H4 (cell line): Measurements from ENCODE around the gene HPCA. TPM values are rescaled to one million over a fixed set of nuclear protein-coding genes. Genes with fewer than 3 reads are reported as not detected.

ENCODE experiments used
- DNase-seq: peaks from one replicate; pipeline ENCODE4 v3.0.0-alpha.2; 2015; ENCODE audit warnings: low spot score
- total RNA-seq: library from RNA; depleted of rRNA; stranded (reverse); fragments of >200 nt; shearing (Covaris generic); gene quantifications from 2 replicates; pipeline ENCODE4 v1.2.3, GENCODE V29; 2014; rRNA removed

Gene HPCA
- total RNA-seq, 1 experiment from 2014 or later, result not detected

GRCh38 chr1:32934535-32934934, 48.2 kb downstream of the HPCA start:
- DNase-seq, result no peak

- DNase-seq, result no peak
Observed at GRCh38 chr1:32937061-32937460, 50.8 kb downstream of the HPCA start.

GRCh38 chr1:32939655-32940371, 53.5 kb downstream of the HPCA start:
- peak; percentile 66 for DNase-seq

GRCh38 chr1:32944180-32944579, 57.9 kb downstream of the HPCA start:
- no peak for DNase-seq

Other genes with a start within 250 kb of the HPCA start
- gene ZBTB8OS, start 235.9 kb upstream of the HPCA start, total RNA-seq, result 101 and 102 TPM in 2 replicates
- gene RBBP4, start 235.3 kb upstream of the HPCA start, total RNA-seq, result 137 and 157 TPM in 2 replicates
- gene SYNC, start 183.7 kb upstream of the HPCA start, total RNA-seq, result 20.2 and 20.7 TPM in 2 replicates
- 136 and 168 TPM in 2 replicates for gene YARS1, start 69.1 kb upstream of the HPCA start, total RNA-seq
- 25.2 and 29.1 TPM in 2 replicates for gene S100PBP, start 68.8 kb upstream of the HPCA start, total RNA-seq
- gene FNDC5, start 15.6 kb upstream of the HPCA start, total RNA-seq, result 0.12 and 0.15 TPM in 2 replicates
- 81.8 and 118 TPM in 2 replicates for gene TMEM54, start 14.9 kb downstream of the HPCA start, total RNA-seq
- 7.5 and 9.7 TPM in 2 replicates for gene RNF19B, start 78.3 kb downstream of the HPCA start, total RNA-seq
- 178 and 192 TPM in 2 replicates for gene AK2, start 150.4 kb downstream of the HPCA start, total RNA-seq
- gene AZIN2, start 194.7 kb downstream of the HPCA start, total RNA-seq, result 3.9 and 5.8 TPM in 2 replicates